Cardiac septum (tissue), 1 donor: Measurements from ENCODE around the gene IRGC. TPM values are rescaled to one million over a fixed set of nuclear protein-coding genes. Genes with fewer than 3 reads are reported as not detected.

ENCODE experiments used
- DNase-seq: peaks from one replicate; pipeline ENCODE4 v3.0.0-alpha.2; 2020; ENCODE audit warnings: low spot score
- intact Hi-C: fragments of 100-400 bp; cut with DNase I; formaldehyde crosslinking; loops from one replicate; pipeline ENCODE4 v1.14.0; 2022
- total RNA-seq: library from RNA; stranded (reverse); fragmentation: NEBNext Ultra II Directional; extraction: Animal tissue kit (Norgen Biotek cat#: 25700); gene quantifications from one replicate; pipeline ENCODE4 v1.2.1, GENCODE V29; 2021
- donor health status: DM: no; HTN: no; CAD: no.

IRGC gene
- total RNA-seq, 1 donor from 2014 or later = not detected

DNA sequence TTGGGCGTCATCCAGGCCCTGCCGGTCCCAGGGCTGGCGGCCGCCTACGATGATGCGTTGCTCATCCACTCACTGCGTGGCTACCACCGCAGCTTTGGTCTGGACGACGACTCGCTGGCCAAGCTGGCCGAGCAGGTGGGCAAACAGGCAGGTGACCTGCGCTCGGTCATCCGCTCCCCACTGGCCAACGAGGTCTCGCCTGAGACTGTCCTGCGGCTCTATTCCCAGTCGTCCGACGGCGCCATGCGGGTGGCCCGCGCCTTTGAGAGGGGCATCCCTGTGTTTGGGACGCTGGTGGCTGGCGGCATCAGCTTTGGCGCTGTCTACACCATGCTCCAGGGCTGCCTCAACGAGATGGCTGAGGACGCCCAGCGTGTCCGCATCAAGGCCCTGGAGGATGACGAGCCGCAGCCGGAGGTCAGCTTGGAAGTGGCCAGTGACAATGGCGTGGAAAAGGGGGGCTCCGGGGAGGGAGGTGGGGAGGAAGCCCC is 3.5 kb downstream of the IRGC start:
- no peak for DNase-seq
- intact Hi-C loops = no loop called here

DNA sequence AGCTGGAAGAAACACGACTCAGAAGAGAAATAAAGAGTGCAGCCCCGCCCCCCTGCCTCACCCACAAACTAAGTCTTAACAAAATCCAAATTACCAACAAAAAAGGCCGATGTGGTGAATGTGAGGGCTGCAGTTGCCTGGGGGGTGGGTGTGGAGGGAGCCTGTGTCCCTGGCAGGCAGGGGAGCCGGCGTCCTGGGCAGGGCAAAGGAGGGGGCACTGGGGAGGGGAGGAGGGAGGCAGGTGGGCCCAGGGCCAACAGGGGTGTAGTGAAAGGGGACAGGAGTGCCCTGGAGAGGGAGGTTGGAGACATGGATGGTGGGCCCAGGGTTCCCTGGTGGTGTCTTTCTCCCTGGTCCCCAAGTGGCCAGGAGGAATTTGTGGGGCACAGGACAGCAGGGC is 4.0 kb downstream of the IRGC start:
- intact Hi-C loops = no loop called here
- no peak for DNase-seq

GRCh38 chr19:43720936-43721335 is 5.1 kb downstream of the IRGC start:
- intact Hi-C loops = no loop called here

GRCh38 chr19:43721469-43722048 is 5.7 kb downstream of the IRGC start:
- DNase-seq = no peak
- intact Hi-C loops = no loop called here

More at GRCh38 chr19:43720936-43721335, 5.1 kb downstream of the IRGC start:
- DNase-seq = no peak

- intact Hi-C loops = no loop called here
These were observed 7.7 kb downstream of the IRGC start for GRCh38 chr19:43723588-43723987.

GRCh38 chr19:43724896-43725295 is 9.0 kb downstream of the IRGC start:
- intact Hi-C loops = no loop called here
- DNase-seq = no peak

More at GRCh38 chr19:43723588-43723987, 7.7 kb downstream of the IRGC start:
- no peak for DNase-seq

- DNase-seq = no peak
- intact Hi-C loops = no loop called here
These were observed 9.6 kb downstream of the IRGC start for GRCh38 chr19:43725468-43725867.

GRCh38 chr19:43726736-43727592 is 11.1 kb downstream of the IRGC start:
- no peak for DNase-seq
- intact Hi-C loops = no loop called here

DNA sequence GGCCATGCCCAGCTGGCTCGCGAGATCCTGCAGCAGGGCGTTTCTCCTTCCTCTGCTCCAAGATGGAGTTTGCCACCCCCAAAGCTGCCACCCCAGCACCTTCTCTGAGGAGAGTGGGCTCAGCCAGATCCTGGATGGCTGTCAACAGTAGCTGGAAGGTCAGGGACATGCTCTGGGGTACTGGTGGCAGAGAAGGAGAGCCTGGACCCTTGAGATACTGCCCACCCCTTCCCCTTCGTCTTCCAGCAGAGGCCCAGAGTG is 11.6 kb downstream of the IRGC start:
- DNase-seq = no peak
- intact Hi-C loops = no loop called here

DNA sequence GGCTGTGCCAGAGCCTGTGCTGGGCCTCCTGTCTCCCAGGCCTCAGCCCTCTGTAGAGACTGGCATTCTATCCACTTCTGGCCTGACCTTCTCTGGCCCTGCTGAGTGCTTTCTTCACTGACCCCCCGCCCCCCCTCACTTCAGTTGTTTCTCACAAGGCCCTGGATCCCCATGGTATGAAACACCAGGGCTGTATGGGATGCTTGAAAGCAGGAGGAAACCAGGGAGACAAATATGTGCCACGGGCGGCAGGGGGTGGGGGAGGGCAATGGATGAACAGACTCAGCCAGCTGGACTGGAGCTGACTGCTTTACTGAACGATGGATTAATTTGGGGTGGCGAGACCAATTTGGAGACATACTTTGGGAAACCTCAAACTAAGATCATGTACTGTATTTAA is 14.0 kb downstream of the IRGC start:
- intact Hi-C loops = no loop called here
- no peak for DNase-seq

GRCh38 chr19:43731346-43731745 is 15.5 kb downstream of the IRGC start:
- no peak for DNase-seq
- intact Hi-C loops = no loop called here

DNA sequence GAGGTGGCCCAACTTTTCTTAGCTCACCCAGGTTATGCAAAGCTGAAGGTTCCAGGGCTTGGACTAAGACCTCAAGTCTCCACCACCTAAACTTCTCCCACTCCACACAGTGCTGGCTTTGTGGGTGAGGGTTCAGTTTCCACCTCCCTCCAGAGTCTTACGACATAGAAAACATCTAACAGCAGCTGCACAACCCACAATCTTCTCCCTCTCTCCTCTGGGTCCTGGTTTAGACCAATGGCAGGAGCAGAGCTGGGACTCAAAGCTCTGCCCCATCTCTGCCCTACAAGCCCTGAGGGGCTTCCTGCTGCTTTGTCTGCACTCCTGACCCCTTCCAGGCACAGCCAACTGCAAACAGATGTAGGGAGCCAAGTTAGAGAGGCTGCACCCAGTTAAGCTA is 16.0 kb downstream of the IRGC start:
- intact Hi-C loops = no loop called here
- DNase-seq = no peak

- DNase-seq = no peak
- intact Hi-C loops = no loop called here
These were observed 19.1 kb downstream of the IRGC start for GRCh38 chr19:43735013-43735412.

DNA sequence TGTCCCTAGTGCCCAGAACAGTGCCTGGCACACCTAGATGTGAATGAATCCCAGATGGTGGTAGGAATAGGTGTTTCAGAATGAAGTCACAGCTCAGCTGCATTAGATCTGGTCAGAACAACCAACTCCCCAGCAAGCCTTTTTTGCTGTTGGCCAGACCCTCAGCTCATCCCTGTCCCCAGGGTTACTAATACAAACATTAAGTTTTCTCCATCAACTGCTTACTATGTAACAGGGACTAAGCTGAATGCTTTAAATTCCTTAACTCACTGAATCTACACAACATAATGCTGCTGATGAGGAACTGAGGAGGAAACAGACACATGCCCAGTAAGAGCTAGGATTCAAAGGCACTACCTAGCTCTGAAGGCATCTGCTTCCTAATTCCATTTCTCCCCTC is 20.1 kb downstream of the IRGC start:
- intact Hi-C loops = no loop called here
- DNase-seq = no peak

GRCh38 chr19:43738780-43739211 is 22.9 kb downstream of the IRGC start:
- no peak for DNase-seq
- intact Hi-C loops = no loop called here

- no peak for DNase-seq
- intact Hi-C loops = loop anchor here (10.0 kb wide), 1 partner anchor 65 kb away; the partner anchor contains the start of gene PLAUR
These were observed 23.8 kb downstream of the IRGC start for GRCh38 chr19:43739439-43740235.

GRCh38 chr19:43741075-43741825 is 25.4 kb downstream of the IRGC start:
- intact Hi-C loops = loop anchor here (10.0 kb wide), 1 partner anchor 66 kb away; the partner anchor contains the start of gene PLAUR
- no peak for DNase-seq

DNA sequence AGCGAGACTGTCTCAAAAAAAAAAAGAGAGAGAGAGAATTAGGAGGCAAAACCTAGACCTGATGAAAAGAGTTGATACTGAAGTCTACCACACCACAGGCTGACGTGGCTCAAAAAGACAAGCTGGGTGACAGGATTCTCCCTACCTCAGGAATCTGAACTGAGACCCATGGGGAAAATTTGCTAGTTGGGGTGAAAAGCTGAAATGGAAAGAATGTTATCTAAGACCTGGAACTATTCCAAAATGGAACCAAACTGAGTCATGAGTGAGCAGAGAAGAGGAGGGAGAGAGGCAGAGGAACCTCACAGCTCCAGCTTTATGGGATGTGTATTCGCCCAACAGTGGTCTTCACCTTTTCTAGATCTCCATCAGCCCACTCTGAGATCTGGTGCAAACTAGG is 27.2 kb downstream of the IRGC start:
- DNase-seq = no peak
- intact Hi-C loops = loop anchor here (10.0 kb wide), 1 partner anchor 68 kb away; the partner anchor contains the start of gene PLAUR

GRCh38 chr19:43747557-43748204 is 31.8 kb downstream of the IRGC start:
- intact Hi-C loops = loop anchor here (10.0 kb wide), 1 partner anchor 73 kb away; the partner anchor contains the start of gene PLAUR
- DNase-seq = no peak
